Kidney (tissue), 14 donors: Measurements from ENCODE around the gene CFAP100. TPM values are rescaled to one million over a fixed set of nuclear protein-coding genes. Genes with fewer than 3 reads are reported as not detected.

ENCODE experiments used
- DNase-seq, 5 donors: peaks; one replicate each; pipeline ENCODE4 v3.0.0-alpha.2; 2013 to 2020
- FAIRE-seq: peaks from 2 replicates; lab custom pipeline; 2012; peaks lifted over from hg19 to GRCh38; lab: Jason Lieb, UNC
- H3K27ac ChIP-seq, 2 donors: one replicate each; pipeline ENCODE4 v1.7.0; 2013; ENCODE audit warnings: low read depth in 2 of 2, low read length in 2 of 2, inconsistent platforms in 1 of 2
- H3K27me3 ChIP-seq: one replicate; pipeline ENCODE4 v1.7.1; 2013; ENCODE audit warnings: low read length, inconsistent platforms; ENCODE audit not compliant: control insufficient read depth, insufficient read depth
- H3K36me3 ChIP-seq, 3 donors: one replicate each; pipeline versions ENCODE4 v1.7.0 to v1.7.1; 2013; ENCODE audit warnings: low read length in 3 of 3, control low read depth in 1 of 3, inconsistent platforms in 1 of 3; ENCODE audit not compliant: insufficient read depth in 3 of 3, control insufficient read depth in 2 of 3
- H3K4me1 ChIP-seq, 3 donors: one replicate each; pipeline versions ENCODE4 v1.7.0 to v1.7.1; 2013; ENCODE audit warnings: low read length in 3 of 3, inconsistent platforms in 1 of 3, low read depth in 1 of 3; ENCODE audit not compliant: control insufficient read depth in 2 of 3, insufficient read depth in 2 of 3
- H3K4me3 ChIP-seq, 3 donors: one replicate each; pipeline versions ENCODE4 v1.7.0 to v1.8.1; 2013; ENCODE audit warnings: low read length in 3 of 3, control low read depth in 1 of 3, inconsistent platforms in 1 of 3
- H3K9ac ChIP-seq, 3 donors: one replicate each; pipeline versions ENCODE4 v1.7.0 to v1.7.1; 2013; ENCODE audit warnings: low read length in 3 of 3, control low read depth in 1 of 3, inconsistent platforms in 1 of 3
- H3K9me3 ChIP-seq, 3 donors: one replicate each; pipeline versions ENCODE4 v1.7.0 to v1.7.1; 2013; ENCODE audit warnings: low read length in 3 of 3, control low read depth in 1 of 3, inconsistent platforms in 1 of 3; ENCODE audit not compliant: control insufficient read depth in 2 of 3, insufficient read depth in 1 of 3
- intact Hi-C: fragments of 100-400 bp; cut with DNase I; formaldehyde crosslinking; loops from one replicate; pipeline ENCODE4 v1.11.1; 2022
- polyA plus RNA-seq: library from polyadenylated mRNA; stranded (reverse); fragments of 350-450 nt; fragmentation: Illumina TruSeq; extraction: RNeasy Lipid Tissue Mini Kit (QIAGEN cat#74804); gene quantifications from one replicate; pipeline ENCODE4 v1.2.3, GENCODE V29; 2014; ENCODE audit warnings: low read depth, low replicate concordance; ENCODE audit not compliant: insufficient read depth
- total RNA-seq: library from RNA; stranded (reverse); fragmentation: NEBNext Ultra II Directional; extraction: Animal tissue kit (Norgen Biotek cat#: 25700); gene quantifications from one replicate; pipeline ENCODE4 v1.2.1, GENCODE V29; 2021
- TF ChIP-seq, protein P1 (sequence below): IDR thresholded peaks from 3 replicates; pipeline ENCODE4 v1.5.1; 2012; ENCODE audit warnings: mild to moderate bottlenecking, moderate library complexity, borderline replicate concordance; ENCODE audit not compliant: insufficient read depth; ENCODE audit errors: extremely low read depth
- donor health status: control.
- donor health status: control.
- donor health status: control.
- donor health status: control.
- donor health status: control.
- donor health status: DM: yes; HTN: yes; CAD: no.
- donor health status: Normal renal cell carcinoma (clear cell type).

Gene CFAP100
- total and polyA plus RNA-seq, 2 donors from 2014 or later = 0.60 TPM; not detected in 1

DNA sequence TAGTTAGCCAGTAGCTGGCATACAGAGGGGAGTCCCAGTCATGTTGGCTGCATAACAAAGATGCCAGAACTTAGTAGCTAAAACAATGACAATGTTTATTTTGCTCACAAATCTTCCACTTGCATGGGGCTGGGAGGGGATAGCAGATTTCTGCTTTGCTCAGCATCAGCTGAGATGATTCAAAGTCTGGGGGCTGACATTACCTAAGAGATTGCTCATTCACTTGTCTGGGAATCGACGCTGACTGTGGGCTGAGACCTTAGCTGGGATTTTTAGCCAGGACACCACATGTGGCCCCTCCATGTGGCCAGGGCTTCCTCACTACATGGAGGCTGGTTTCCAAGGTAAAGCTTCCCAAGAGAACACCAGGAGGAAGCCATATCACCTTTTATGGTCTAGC is 12.7 kb upstream of the CFAP100 start:
- intact Hi-C loops = no loop called here
- no peaks in the 10 kb centered on the region for H3K36me3 ChIP-seq
- H3K27ac ChIP-seq = no peak overlapping the region
- H3K4me3 ChIP-seq = no peak overlapping the region
- H3K27me3 ChIP-seq = no peaks in the 10 kb centered on the region
- DNase-seq (no peak), FAIRE-seq (no peak)
- H3K9me3 ChIP-seq = no peaks in the 10 kb centered on the region
- TF ChIP-seq, protein P1, sequence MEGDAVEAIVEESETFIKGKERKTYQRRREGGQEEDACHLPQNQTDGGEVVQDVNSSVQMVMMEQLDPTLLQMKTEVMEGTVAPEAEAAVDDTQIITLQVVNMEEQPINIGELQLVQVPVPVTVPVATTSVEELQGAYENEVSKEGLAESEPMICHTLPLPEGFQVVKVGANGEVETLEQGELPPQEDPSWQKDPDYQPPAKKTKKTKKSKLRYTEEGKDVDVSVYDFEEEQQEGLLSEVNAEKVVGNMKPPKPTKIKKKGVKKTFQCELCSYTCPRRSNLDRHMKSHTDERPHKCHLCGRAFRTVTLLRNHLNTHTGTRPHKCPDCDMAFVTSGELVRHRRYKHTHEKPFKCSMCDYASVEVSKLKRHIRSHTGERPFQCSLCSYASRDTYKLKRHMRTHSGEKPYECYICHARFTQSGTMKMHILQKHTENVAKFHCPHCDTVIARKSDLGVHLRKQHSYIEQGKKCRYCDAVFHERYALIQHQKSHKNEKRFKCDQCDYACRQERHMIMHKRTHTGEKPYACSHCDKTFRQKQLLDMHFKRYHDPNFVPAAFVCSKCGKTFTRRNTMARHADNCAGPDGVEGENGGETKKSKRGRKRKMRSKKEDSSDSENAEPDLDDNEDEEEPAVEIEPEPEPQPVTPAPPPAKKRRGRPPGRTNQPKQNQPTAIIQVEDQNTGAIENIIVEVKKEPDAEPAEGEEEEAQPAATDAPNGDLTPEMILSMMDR = no peak
- H3K4me1 ChIP-seq = no peaks in the 10 kb centered on the region
- no peak overlapping the region for H3K9ac ChIP-seq

DNA sequence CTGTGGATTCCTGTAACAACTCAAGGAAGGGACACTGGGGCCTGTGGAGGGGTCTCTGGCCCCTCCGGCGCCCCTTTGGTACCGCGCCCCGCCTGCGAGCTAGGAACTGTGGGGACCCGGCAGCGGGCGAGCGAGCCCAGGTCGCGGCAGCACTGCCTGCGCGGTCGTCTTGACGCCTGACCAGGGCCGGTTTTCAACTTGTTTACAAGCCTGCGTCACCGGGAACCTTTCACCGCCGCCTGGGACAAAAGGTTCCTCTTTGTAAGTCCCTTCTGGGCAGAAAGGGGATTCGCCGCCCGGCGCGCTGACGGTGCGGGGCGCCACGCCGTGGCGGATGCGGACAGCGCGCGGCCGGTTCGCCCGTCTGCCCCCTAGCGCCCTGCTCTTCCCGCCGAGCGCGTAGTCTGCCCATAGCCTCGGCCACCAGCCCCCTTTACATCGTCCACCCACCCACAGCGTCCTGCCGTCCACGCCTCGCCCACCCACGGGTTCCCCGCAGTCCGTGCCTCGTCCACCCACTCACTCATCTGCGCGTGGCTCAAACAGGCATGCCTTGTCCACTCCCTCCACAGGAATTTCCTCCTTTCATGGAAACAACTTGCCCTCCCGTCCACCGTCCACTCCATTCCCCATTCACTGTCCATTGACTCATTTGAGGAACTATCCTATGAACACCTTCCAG is 5.5 kb upstream of the CFAP100 start:
- Histone ChIP-seq H3K27ac (peak overlapping the region; percentile 59 to 67), H3K9me3 (no peaks in the 10 kb centered on the region), H3K4me3 (peak overlapping the region in 2 of 3 donors; percentile 49 to 53), H3K9ac (peak overlapping the region in 2 of 3 donors; percentile 44 to 78), H3K36me3 (no peaks in the 10 kb centered on the region), H3K4me1 (peaks cover 0 to 4% (median 0%) of the 10 kb centered on the region in 3 donors), H3K27me3 (no peaks in the 10 kb centered on the region)
- intact Hi-C loops = no loop called here
- DNase-seq (peak; percentile 89 to 97 (median 92)), FAIRE-seq (no peak)
- TF ChIP-seq, protein P1 = peak; percentile 100

DNA sequence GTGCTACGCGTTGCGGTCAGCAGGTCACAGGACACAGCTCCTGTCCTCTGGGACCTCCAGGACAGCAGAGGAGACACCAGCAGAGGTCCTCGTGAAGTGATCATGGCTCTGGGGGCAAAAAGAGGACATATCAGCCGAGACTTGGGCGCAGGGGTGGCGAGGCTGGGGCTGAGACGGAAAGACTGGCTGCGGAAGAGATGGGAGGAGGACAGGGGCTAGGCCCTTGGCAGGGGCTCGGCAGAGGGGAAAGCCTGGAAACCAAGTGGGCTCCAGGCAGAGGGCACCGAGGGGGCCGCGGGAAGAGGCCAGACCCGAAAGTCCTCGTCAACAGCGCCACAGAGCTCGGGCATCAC is 4.9 kb upstream of the CFAP100 start:
- H3K27ac ChIP-seq = peak overlapping the region in 1 of 2 donors; percentile 59
- H3K36me3 ChIP-seq = no peaks in the 10 kb centered on the region
- no peaks in the 10 kb centered on the region for H3K27me3 ChIP-seq
- no peaks in the 10 kb centered on the region for H3K9me3 ChIP-seq
- peak overlapping the region in 1 of 3 donors; percentile 35 for H3K9ac ChIP-seq
- peak overlapping the region in 1 of 3 donors; percentile 53 for H3K4me3 ChIP-seq
- intact Hi-C loops = loop anchor here (10.0 kb wide), 1 partner anchor 135 kb away; no protein-coding TSS in a partner anchor
- FAIRE-seq (no peak), DNase-seq (peak in 1 of 5 donors; percentile 56)
- peaks cover 0 to 4% (median 0%) of the 10 kb centered on the region in 3 donors for H3K4me1 ChIP-seq
- TF ChIP-seq, protein P1 = no peak
